H9 (cell line): ENCODE results near the gene RHOB. TPM values are rescaled to one million over a fixed set of nuclear protein-coding genes. Genes with fewer than 3 reads are reported as not detected.

Experiments used
- DNase-seq: peaks from one replicate; pipeline ENCODE4 v3.0.0-alpha.2; 2017
- H2AFZ ChIP-seq: one replicate; pipeline ENCODE4 v1.6.1; 2013; ENCODE audit warnings: mild to moderate bottlenecking, low read length, control low read depth, moderate library complexity
- H2AK5ac ChIP-seq: 2 replicates; pipeline ENCODE4 v1.6.1; 2013; ENCODE audit warnings: low read length, control low read depth, mixed read lengths; ENCODE audit not compliant: insufficient read length
- H2BK120ac ChIP-seq: one replicate; pipeline ENCODE4 v1.6.1; 2013; ENCODE audit warnings: low read depth, mild to moderate bottlenecking, low read length, control low read depth, inconsistent platforms; ENCODE audit not compliant: poor library complexity, severe bottlenecking
- H2BK12ac ChIP-seq: 2 replicates; pipeline ENCODE4 v1.6.1; 2013; ENCODE audit warnings: low read length, control low read depth, mixed read lengths, low read depth; ENCODE audit not compliant: insufficient read length
- H2BK15ac ChIP-seq: 2 replicates; pipeline ENCODE4 v1.6.1; 2013; ENCODE audit warnings: low read depth, low read length, control low read depth
- H2BK20ac ChIP-seq: one replicate; pipeline ENCODE4 v1.6.1; 2013; ENCODE audit warnings: low read depth, mild to moderate bottlenecking, low read length, control low read depth, inconsistent platforms; ENCODE audit not compliant: poor library complexity, severe bottlenecking
- H2BK5ac ChIP-seq: 2 replicates; pipeline ENCODE4 v1.6.1; 2013; ENCODE audit warnings: low read length, control low read depth, mixed read lengths; ENCODE audit not compliant: insufficient read length
- H3K14ac ChIP-seq: 2 replicates; pipeline ENCODE4 v1.6.1; 2013; ENCODE audit warnings: low read length, control low read depth; ENCODE audit not compliant: insufficient read depth
- H3K18ac ChIP-seq: 2 replicates; pipeline ENCODE4 v1.6.1; 2013; ENCODE audit warnings: low read depth, mild to moderate bottlenecking, mixed read lengths, low read length, control low read depth; ENCODE audit not compliant: insufficient read length
- H3K23ac ChIP-seq: 2 replicates; pipeline ENCODE4 v1.6.1; 2013; ENCODE audit warnings: low read length, control low read depth, mixed read lengths, low read depth; ENCODE audit not compliant: insufficient read length
- H3K23me2 ChIP-seq: 2 replicates; pipeline ENCODE4 v1.6.1; 2013; ENCODE audit warnings: low read depth, mild to moderate bottlenecking, mixed read lengths, low read length, control low read depth; ENCODE audit not compliant: insufficient read length, poor library complexity, severe bottlenecking
- H3K27ac ChIP-seq: 2 replicates; pipeline ENCODE4 v1.5.1; 2013; ENCODE audit warnings: low read length, control low read depth, mixed read lengths, low read depth; ENCODE audit not compliant: insufficient read length
- H3K27me3 ChIP-seq: 2 replicates; pipeline ENCODE4 v1.6.1; 2013; ENCODE audit warnings: low read length, control low read depth, inconsistent platforms; ENCODE audit not compliant: insufficient read depth
- H3K4ac ChIP-seq: 2 replicates; pipeline ENCODE4 v1.6.1; 2013; ENCODE audit warnings: low read depth, mild to moderate bottlenecking, control low read depth, inconsistent platforms, low read length, moderate library complexity
- H3K4me1 ChIP-seq: 2 replicates; pipeline ENCODE4 v1.6.1; 2013; ENCODE audit warnings: low read length, control low read depth, inconsistent platforms; ENCODE audit not compliant: insufficient read depth
- H3K4me2 ChIP-seq: 2 replicates; pipeline ENCODE4 v1.6.1; 2013; ENCODE audit warnings: low read length, control low read depth, mixed read lengths; ENCODE audit not compliant: insufficient read length, insufficient read depth
- H3K56ac ChIP-seq: 2 replicates; pipeline ENCODE4 v1.6.1; 2013; ENCODE audit warnings: low read depth, mild to moderate bottlenecking, mixed read lengths, low read length, control low read depth; ENCODE audit not compliant: insufficient read length
- H3K79me1 ChIP-seq: 2 replicates; pipeline ENCODE4 v1.6.1; 2013; ENCODE audit warnings: low read depth, mild to moderate bottlenecking, moderate library complexity, low read length, control low read depth, inconsistent platforms; ENCODE audit not compliant: insufficient read depth, poor library complexity, severe bottlenecking
- H3K79me2 ChIP-seq: 2 replicates; pipeline ENCODE4 v1.6.1; 2013; ENCODE audit warnings: low read length, control low read depth, inconsistent platforms; ENCODE audit not compliant: insufficient read depth
- H3K9ac ChIP-seq: 2 replicates; pipeline ENCODE4 v1.6.1; 2013; ENCODE audit warnings: low read length, control low read depth, mixed read lengths; ENCODE audit not compliant: insufficient read length; ENCODE audit errors: extremely low read depth
- H3K9me3 ChIP-seq: one replicate; pipeline ENCODE4 v1.6.1; 2013; ENCODE audit warnings: low read depth, low read length, inconsistent platforms; ENCODE audit not compliant: control insufficient read depth
- H3T11ph ChIP-seq: one replicate; pipeline ENCODE4 v1.6.1; 2013; ENCODE audit warnings: mild to moderate bottlenecking, low read length, control low read depth, inconsistent platforms
- H4K20me1 ChIP-seq: one replicate; pipeline ENCODE4 v1.6.1; 2013; ENCODE audit not compliant: control insufficient read depth, insufficient read length, insufficient read depth
- H4K5ac ChIP-seq: 2 replicates; pipeline ENCODE4 v1.6.1; 2013; ENCODE audit warnings: low read depth, mild to moderate bottlenecking, mixed read lengths, low read length, control low read depth; ENCODE audit not compliant: insufficient read length
- H4K8ac ChIP-seq: replicated peaks from 2 replicates; pipeline ENCODE4 v1.6.1; 2013; ENCODE audit warnings: low read length, control low read depth, mixed read lengths, low read depth; ENCODE audit not compliant: insufficient read length
- H4K91ac ChIP-seq: 2 replicates; pipeline ENCODE4 v1.6.1; 2013; ENCODE audit warnings: low read depth, mild to moderate bottlenecking, moderate library complexity, mixed read lengths, low read length, control low read depth; ENCODE audit not compliant: insufficient read length
- H3K27ac Mint-ChIP-seq, 3 experiments: 2 replicates in 2 of 3; 3 replicates in 1 of 3; pipeline ENCODE4 v1.8.0; 2020 to 2021; ENCODE audit warnings: mixed read lengths in 3 of 3, mild to moderate bottlenecking in 1 of 3, moderate library complexity in 1 of 3
- H3K27me3 Mint-ChIP-seq: 2 replicates; pipeline ENCODE4 v1.8.0; 2021; ENCODE audit warnings: low read depth, mild to moderate bottlenecking, moderate library complexity, mixed read lengths
- H3K36me3 Mint-ChIP-seq, 3 experiments: 2 replicates in 2 of 3; 3 replicates in 1 of 3; pipeline ENCODE4 v1.8.0; 2020 to 2021; ENCODE audit warnings: low read depth in 3 of 3, mixed read lengths in 3 of 3; ENCODE audit not compliant: insufficient read depth in 1 of 3
- H3K4me1 Mint-ChIP-seq, 2 experiments: 2 replicates each; pipeline ENCODE4 v1.8.0; 2020; ENCODE audit warnings: mixed read lengths in 2 of 2
- H3K4me3 Mint-ChIP-seq, 2 experiments: 2 replicates in 1 of 2; 3 replicates in 1 of 2; pipeline ENCODE4 v1.8.0; 2020 to 2021; ENCODE audit warnings: mild to moderate bottlenecking in 2 of 2, mixed read lengths in 2 of 2, moderate library complexity in 1 of 2
- H3K9me3 Mint-ChIP-seq, 2 experiments: 2 replicates in 1 of 2; 3 replicates in 1 of 2; pipeline ENCODE4 v1.8.0; 2020; ENCODE audit warnings: mild to moderate bottlenecking in 2 of 2, mixed read lengths in 2 of 2, moderate library complexity in 1 of 2
- CTCF ChIP-seq: fragments of 200-600 bp; sonication (generic); conservative IDR thresholded peaks from 3 replicates; pipeline ENCODE4 v1.8.0; 2021; ENCODE audit warnings: antibody characterized with exemption, mild to moderate bottlenecking
- whole genome bisulfite sequencing: extraction: QIAGEN DNeasy Blood & Tissue Kit; methylation state at CpG from one replicate; pipeline ENCODE4 v1.1.7; 2013; ENCODE audit warnings: missing lambda C conversion rate, low lambda C conversion rate, mixed read lengths; ENCODE audit not compliant: insufficient read length; ENCODE audit errors: extremely low coverage; 5-methylcytosine and 5-hydroxymethylcytosine counted together
- total RNA-seq: library from RNA; stranded (reverse); gene quantifications from 2 replicates; pipeline ENCODE4 v1.2.1, GENCODE V29; 2021

The RHOB gene
- total RNA-seq, 1 experiment from 2014 or later: 10.3 TPM

GRCh38 chr2:20447437-20448245, 767 bp downstream of the RHOB start:
- no peak overlapping the region for H4K5ac ChIP-seq
- H3K56ac ChIP-seq: no peak overlapping the region
- H3K14ac ChIP-seq: peak overlapping the region; percentile 72
- H2BK120ac ChIP-seq: no peak overlapping the region
- no peak overlapping the region for H4K91ac ChIP-seq
- no peaks in the 10 kb centered on the region for H3K4me1 ChIP-seq
- Mint-ChIP-seq H3K4me1 (peaks cover 39 to 52% of the 10 kb centered on the region in 2 experiments), H3K36me3 (no peaks in the 10 kb centered on the region), H3K27ac (peak overlapping the region in 2 of 3 experiments; percentile 79 to 85; a peak in 3 of 7 replicates), H3K9me3 (no peaks in the 10 kb centered on the region; a peak in 1 of 5 replicates), H3K4me3 (peak overlapping the region; percentile 75 to 90), H3K27me3 (peaks cover 69% of the 10 kb centered on the region)
- no peak overlapping the region for H2BK20ac ChIP-seq
- peaks cover 13% of the 10 kb centered on the region; the same call in 1 of the 2 replicates for H3K27me3 ChIP-seq
- H3K27ac ChIP-seq: no peak overlapping the region
- peak overlapping the region; percentile 69 for H3K18ac ChIP-seq
- no peaks in the 10 kb centered on the region for H3K79me1 ChIP-seq
- H2BK15ac ChIP-seq: no peak overlapping the region
- no peaks in the 10 kb centered on the region for H3K79me2 ChIP-seq
- no peak overlapping the region for H2BK12ac ChIP-seq
- no peak for TF ChIP-seq CTCF
- H3T11ph ChIP-seq: no peak overlapping the region
- H3K9me3 ChIP-seq: no peaks in the 10 kb centered on the region
- no peak overlapping the region for H2AFZ ChIP-seq
- peak overlapping the region; percentile 54 for H3K4me2 ChIP-seq
- no peak overlapping the region for H2BK5ac ChIP-seq
- no peak overlapping the region for H3K4ac ChIP-seq
- no CpG with 5 or more reads among the region's 78 CpGs for WGBS
- H3K9ac ChIP-seq: peak overlapping the region; percentile 46
- no peak overlapping the region for H2AK5ac ChIP-seq
- DNase-seq: peak; percentile 45
- H3K23me2 ChIP-seq: peaks cover 9% of the 10 kb centered on the region
- H4K20me1 ChIP-seq: no peaks in the 10 kb centered on the region
- H4K8ac ChIP-seq: no peak overlapping the region
- H3K23ac ChIP-seq: no peak overlapping the region
